RKO (cell line): ENCODE results near the gene ACTL10.
"Not testable (repeated sequence)": the region's sequence is repeated elsewhere in the genome, so short reads cannot be mapped to it uniquely, and the experiment has no call there.

Experiments used
- DNase-seq: peaks from one replicate; pipeline ENCODE4 v3.0.0-alpha.2; 2016; ENCODE audit warnings: low spot score

ACTL10 gene

DNA sequence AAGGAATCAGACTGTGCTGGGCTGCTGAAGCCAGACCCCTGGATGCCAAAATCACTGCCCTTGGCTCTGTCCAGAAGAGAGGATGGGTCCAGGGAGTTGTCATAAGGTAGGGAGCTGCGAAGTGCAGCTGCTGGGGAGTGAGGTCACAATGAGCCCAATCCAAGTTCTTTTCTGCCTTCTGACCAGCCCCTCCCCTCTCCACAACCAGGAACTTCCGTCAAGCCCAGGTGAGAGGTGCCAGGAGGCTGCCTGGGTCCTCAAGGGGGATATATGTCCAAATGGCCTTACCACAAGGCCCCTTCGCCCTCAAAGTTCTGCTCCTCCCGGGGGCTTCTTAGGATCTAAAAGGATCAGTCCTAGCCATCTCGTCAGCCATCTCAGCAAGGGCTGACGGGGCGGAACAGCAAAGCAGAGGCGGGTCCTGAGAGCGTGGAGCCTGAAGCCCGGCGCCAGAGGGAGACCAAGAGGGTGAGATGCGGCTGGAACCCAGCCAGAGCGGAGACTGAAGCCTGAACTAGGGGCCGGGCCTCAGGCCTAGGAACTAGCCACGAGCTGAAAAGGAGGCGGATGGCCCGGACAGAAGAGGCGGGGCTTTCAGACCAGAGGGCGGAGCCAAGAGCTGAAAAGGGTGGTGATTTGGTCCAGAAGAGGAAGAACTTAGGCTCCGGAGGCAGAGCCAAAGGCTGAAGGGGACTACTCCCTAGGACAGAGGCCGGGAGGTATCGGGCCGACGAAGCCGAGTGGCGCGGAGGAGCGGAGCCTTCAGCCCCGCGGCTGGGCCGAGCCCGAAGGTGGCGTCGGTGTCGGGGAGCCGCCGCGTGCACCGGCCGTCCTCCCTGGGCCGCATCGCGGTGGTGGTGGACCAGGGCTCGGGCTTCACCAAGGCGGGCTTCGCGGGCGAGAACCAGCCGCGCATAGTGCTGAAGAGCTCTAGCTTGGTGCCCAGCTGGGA is at the start of gene ACTL10:
ACTL10 (plus strand) TSS at position 651 of the 952 bp plus-strand sequence. CDS start 555 bp downstream, outside the sequence.
- peak; percentile 100 for DNase-seq

DNA sequence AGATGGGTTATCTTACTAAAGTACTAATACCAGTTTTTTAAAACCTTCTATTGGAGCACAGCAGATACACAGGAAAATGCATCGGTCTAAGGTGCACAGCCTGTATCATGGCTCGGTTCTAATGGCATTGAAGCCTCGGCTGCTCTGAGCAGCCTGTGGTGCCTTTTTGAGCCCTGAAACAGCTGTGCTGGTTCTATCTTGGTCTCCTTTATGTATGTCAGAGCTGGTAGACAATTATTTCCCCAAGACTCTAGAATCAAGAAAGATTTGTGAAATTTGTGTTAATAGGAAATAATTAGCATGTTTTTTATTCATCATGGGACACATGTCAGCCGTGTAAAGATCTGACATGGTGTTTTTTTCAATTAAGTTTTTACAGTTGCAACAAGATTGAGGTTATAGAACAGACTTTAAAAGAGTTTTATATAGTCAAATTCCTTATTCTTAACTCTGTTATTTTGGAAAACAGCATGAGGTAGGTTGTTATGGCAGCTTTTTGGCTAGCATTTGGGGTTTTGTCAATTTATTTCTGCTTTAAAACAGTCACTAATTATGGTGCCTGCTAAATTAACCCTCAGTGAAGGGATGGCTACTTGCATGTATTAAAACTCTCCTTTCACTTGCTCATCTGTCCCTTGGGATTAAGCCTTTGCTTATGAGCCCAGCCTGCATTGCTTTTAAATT is 44.9 kb upstream of the ACTL10 start:
- no peak for DNase-seq

DNA sequence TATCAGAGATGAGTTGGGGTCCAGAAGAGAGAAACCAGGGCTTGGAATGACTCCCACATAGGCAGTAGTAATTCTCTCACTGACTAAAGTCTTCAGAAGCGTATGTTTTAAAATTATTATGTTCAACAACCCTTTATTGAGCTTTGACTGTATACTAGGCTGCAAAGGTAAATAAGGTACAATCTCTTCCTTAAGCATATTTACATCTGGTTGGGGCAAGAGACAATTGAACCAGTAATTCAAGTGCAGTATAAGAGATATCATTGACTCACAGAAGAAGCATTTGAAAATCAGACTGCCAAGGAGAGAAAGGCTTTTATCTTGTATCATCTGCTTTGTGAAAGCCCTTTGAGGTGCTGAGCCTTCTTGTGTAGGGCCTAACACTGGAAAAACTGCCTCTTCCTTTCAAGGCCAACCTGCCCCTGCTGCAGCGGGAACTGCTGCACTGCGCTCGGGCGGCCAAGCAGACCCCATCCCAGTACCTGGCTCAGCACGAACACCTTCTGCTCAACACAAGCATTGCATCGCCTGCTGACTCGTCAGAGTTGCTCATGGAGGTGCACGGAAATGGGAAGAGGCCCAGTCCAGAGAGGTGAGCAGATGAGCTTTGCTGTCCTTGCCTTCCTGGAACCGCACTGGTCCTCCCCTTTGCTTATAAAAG is 43.9 kb upstream of the ACTL10 start:
- DNase-seq: no peak

DNA sequence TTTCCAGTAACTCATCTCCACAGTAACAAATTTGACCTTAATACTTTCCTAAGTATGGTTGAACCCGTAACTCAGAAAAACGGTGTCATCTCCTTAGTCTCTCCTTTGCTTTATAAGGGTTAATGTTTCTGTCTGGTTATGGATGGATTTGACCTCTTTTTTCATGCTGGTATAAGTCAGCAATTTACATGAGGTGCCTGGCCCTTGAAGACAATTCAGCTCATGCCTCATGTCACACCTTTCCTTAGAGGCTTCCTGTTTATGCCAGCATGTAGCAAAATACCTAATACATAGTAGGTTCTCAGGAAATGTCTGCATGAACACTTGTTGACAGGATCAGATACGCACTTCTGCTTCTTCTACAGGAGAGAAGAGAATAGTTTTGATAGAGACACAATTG is 42.3 kb upstream of the ACTL10 start:
- no peak for DNase-seq

DNA sequence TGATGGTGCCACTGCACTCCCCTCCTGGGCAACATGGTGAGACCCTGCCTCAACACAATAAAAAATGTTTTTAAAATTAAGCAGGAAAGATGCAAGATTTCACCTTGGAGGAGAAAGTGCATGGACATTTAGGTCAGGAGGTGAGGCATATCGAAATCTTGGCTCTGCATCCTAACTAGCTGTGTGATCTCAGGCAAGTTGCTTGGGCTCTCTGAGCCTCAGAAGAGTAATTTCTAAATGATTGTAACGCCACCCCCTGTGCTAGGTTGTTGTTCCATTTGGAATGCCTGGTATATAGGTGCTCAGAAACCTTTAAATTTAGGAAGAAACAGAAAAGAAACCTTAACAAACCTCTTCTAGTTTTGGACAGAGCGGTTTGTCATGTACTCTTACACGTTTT is 40.6 kb upstream of the ACTL10 start:
- no peak for DNase-seq

DNA sequence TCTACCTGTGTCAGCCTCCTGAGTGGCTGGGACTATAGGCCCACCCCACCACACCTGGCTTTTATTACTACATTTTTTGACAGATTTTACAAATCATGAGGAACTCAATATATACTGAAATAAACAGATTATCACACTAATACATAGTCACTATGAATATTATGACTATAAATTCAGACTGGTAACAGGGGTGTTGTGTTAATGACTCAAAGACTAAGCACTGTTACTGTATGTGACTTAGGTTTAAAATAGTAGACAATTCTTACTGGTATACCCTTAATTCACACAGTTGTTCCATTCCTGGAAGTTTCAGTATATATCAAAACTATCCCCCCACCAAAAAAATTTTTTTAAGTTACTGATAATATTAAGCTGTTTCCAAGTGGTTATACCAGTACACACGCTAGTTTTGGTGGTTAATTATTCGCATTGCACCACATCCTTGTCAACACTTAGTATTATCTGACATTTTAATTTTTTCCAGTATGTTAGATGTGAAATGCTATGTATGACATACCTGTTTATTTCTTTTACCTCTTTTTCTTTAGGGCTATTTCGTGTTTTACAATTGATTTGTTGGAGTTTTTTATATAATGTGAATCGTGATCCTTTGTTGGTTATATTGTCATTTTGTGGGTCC is 39.0 kb upstream of the ACTL10 start:
- no peak for DNase-seq

DNA sequence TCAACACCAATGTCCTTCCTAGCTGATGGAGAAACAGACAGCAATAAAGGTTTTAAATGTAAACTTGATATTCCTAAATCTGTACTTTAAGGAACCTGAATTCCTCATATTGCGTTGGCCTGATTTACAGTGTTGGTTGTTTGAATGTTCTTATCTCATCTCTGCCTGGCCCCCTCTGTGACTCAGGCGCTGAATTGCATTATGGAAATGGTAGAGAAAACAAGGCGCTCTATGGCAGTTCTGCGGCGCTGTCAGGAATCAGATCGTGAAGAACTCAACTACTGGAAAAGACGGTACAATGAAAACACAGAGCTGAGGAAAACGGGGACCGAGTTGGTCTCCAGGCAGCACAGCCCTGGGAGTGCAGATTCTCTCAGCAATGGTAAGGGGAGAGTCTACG is 37.2 kb upstream of the ACTL10 start:
- DNase-seq: no peak

- no peak for DNase-seq
Measured at GRCh38 chr20:33629979-33630378, 36.8 kb upstream of the ACTL10 start.

GRCh38 chr20:33630507-33630906 is 36.2 kb upstream of the ACTL10 start:
- no peak for DNase-seq

GRCh38 chr20:33631910-33632309 is 34.8 kb upstream of the ACTL10 start:
- not testable (repeated sequence) for DNase-seq

DNA sequence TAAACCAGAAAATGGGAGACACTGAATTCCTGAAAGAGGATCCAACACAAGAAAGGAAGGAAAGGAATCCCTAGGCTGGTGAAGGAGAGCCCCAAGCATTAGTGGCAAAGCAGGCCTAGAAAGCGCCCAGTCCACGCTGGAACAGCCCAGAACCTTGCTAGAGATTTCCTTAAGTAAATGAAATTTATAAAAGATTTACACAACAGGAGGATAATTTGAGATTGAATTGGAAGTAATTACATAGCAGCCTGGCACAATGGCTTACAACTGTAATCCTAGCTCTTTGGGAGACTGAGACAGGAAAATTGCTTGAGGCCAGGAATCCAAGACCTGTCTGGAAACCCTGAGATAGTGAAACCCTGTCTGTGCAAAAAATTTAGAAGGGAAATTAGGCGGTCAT is 31.4 kb upstream of the ACTL10 start:
- DNase-seq: no peak

DNA sequence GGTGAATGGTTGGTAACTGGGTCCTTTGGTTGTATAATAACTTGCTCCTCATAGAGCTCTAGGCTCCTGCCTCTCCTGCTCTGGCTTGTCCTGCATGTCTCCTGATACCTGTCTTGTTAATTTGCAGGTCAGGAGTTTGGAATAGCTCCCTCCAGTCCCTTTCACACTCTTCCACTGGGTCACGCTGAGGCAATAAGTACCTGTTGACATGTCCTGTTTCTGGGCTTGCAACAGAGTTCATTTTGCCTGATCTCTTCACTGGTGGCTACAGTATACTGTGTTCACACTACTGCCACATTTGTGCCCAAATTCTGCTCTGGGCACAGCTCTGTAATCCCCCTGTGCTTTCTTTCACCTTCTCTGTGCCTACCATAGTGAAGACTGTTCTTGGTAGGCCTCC is 30.0 kb upstream of the ACTL10 start:
- DNase-seq: no peak

DNA sequence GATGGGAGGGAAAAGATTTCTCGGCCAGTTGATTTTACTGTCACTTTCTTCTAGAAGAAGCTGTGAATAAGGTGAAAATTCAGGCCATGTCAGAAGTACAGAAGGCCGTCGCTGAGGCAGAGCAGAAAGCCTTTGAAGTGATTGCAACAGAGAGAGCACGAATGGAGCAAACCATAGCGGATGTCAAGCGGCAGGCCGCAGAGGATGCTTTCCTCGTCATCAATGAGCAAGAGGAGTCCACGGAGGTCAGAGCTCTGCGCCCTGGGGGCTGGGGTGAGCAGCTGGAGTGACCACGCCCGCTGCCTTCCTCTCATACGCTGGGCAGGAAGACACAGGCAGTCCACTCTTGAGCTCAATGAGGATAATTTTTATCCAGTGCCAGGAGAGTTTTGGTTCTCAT is 26.5 kb upstream of the ACTL10 start:
- no peak for DNase-seq

DNA sequence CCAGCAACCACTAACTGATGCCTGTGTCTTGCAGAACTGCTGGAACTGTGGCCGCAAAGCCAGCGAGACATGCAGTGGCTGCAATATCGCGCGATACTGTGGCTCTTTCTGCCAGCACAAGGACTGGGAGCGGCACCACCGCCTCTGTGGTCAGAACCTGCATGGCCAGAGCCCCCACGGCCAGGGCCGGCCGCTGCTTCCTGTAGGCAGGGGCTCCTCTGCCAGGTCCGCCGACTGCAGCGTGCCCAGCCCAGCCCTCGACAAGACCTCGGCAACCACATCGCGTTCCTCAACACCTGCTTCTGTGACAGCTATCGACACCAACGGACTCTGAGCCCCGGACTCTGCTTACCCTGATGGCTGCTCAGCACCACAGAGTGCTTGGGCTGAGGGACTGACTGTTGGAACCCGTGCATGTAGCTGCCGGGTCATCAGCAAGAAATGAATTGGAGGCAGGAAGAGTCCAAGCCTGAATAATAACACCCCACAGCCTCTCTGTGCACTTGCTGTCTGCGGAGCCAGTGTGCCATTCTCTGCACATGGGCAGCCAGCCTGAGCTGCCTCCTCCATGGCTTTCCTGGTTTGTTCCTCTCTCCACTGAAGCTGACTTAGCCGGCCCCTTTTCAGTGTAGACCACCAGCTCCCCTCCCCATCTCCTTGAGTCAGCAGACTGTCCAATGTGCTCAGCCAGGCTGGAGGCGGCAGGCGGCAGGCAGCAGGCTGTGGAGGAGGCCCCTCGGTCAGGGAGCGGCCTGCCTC is 22.3 kb upstream of the ACTL10 start:
- DNase-seq: no peak

- DNase-seq: no peak
Measured at GRCh38 chr20:33645072-33645358, 21.7 kb upstream of the ACTL10 start.

DNA sequence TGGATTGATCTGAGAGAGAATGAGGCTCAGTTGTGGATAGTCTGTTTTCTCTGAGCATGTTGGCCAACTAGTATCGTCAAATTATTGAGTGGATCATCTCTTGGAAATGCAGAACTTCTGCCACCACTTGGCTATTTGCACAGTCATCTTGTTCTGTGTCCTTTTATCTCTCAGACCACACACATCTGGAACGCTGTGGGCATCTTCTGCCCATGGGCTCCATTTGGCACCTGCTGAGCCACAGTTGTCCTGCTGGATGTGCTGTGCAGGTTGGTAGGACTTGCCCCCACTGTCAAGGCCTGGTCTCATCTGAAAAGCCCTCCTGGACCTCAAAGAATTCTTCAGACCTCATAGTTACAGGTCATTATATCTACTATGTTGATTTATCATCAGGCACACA is 21.3 kb upstream of the ACTL10 start:
- DNase-seq: no peak

GRCh38 chr20:33646191-33646590 is 20.6 kb upstream of the ACTL10 start:
- DNase-seq: no peak

- DNase-seq: not testable (repeated sequence)
Measured at GRCh38 chr20:33646959-33647602, 19.7 kb upstream of the ACTL10 start.

- no peak for DNase-seq
Measured at GRCh38 chr20:33647603-33648395, 18.9 kb upstream of the ACTL10 start.

GRCh38 chr20:33648396-33649004 is 18.2 kb upstream of the ACTL10 start:
- DNase-seq: no peak
